GM21360 (cell line): ENCODE measurements around the gene GIT2.
"Not testable (repeated sequence)": the region's sequence is repeated elsewhere in the genome, so short reads cannot be mapped to it uniquely, and the experiment has no call there.

ENCODE experiments used
- ATAC-seq: cut with Tn5 transposase; IDR thresholded peaks from one replicate; pipeline ENCODE4 v1.9.1; 2021; ENCODE audit warnings: mild to moderate bottlenecking, moderate library complexity; ENCODE audit not compliant: unreplicated experiment

Gene GIT2

GRCh38 chr12:110005319-110005973 lies 9.3 kb upstream of the GIT2 start:
- ATAC-seq, result no peak

GRCh38 chr12:110004598-110004997 lies 8.4 kb upstream of the GIT2 start:
- ATAC-seq, result no peak

DNA sequence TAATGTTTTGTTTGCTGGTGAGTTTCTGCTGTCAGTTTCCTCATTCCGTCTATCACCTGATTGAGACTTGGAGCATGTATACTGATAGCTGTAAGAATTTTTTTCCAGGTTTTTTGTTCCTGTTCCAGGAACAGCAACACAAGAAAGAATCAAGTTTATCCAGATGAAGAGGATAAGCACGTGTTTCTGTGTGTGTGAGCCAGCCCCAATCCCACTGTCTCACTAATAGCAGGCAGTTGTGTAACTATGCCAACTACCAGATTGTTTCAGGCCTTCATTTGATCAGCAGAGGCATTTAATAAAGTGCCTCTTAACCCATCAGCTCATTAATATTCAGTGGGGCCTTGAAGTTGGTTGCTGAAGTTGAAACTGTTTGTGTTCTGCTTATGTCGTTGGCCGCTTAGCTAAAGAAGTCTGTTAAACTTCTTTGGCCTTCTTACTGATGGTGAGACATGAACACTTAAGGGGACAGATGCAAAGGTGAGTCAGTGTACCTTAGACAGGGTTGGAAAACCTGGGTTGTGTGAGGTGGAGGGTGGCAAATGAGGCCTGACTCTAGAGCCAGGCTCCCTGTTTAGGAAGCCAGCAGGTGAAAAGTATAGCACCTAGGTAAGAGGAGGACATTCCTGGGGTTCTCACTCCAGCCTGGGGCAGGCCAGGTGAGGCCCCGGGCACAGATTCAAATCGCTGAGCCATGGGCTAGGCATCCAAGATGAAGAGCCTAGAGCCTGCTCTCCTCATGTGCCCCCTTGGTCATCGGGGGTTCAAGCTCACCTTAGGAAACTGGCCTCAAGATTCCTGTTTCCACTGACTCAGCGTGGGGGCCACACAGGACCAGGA lies 6.7 kb upstream of the GIT2 start:
- no peak for ATAC-seq

DNA sequence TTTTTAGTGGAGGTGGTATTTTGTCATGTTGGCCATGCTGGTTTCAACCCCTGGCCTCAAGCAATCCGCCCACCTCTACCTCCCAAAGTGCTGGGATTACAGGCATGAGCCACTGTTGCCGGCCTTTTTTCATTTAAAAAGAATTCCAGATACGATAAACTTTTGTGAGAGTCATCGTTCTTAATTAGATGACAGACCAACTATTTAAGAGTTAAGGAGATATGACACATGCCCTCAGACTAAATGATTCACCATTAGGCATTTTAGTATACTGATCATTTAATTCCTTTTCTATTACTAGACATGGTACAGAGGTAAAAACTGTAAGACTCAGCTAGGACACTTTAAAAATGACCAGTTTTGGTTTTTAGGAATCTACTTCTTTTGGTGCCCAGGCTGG lies 5.4 kb upstream of the GIT2 start:
- ATAC-seq, result no peak

DNA sequence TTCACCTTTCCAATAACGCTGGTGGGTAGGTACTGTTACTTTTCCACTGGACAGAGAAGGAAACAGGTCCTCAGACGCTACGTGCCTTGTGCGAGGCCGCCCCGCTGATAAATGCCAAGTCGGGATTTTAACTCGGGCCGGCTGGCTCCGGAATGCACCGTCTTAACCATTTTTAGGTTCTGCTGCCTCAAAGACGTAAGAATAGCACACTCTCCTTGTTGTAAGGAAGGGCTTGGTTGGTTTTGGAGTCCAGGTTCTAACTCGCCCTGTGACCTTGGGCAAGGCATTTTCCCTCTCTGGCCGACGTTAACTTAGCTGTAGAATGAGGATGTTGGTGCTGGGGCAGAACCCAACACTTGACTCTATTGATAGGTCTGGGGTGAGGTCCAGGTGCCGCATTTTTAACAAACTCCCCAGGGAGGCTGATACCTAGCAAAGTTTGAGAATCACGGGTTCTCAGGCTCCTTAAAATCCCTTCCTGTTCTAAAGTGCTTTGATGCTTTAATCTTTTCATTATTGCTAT lies 3.9 kb upstream of the GIT2 start:
- no peak for ATAC-seq

- no peak for ATAC-seq
Observed at GRCh38 chr12:109999649-109999971, 3.4 kb upstream of the GIT2 start.

GRCh38 chr12:109998904-109999648 lies 2.9 kb upstream of the GIT2 start, which contains the start of gene ANKRD13A:
Gene ANKRD13A, plus strand, starts transcription at chr12:109999430. Its CDS starts 259 bp downstream, at chr12:109999689.
- ATAC-seq, result peak; percentile 46

- no peak for ATAC-seq
Observed at GRCh38 chr12:109998241-109998903, 2.2 kb upstream of the GIT2 start.

DNA sequence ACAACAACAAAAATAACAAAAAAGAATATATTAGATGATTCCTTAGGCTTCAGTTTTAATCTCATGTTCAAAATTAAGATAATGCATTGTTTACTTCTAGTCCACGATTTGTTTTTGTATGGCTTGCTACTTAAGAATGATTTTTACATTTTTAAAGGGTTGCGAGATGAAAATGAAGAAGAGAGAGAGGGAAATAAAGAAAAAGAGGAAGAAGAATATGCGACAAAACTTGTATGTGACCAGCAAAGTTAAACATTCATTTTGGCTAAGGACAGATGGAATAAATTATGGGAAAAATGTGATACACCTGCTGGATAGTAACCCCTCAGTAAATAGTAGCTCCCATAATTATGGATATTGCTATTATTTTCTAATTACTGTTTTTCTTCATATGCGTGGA lies 1.2 kb upstream of the GIT2 start:
- no peak for ATAC-seq

- no peak for ATAC-seq
Observed at GRCh38 chr12:109996483-109996853, 300 bp upstream of the GIT2 start.

DNA sequence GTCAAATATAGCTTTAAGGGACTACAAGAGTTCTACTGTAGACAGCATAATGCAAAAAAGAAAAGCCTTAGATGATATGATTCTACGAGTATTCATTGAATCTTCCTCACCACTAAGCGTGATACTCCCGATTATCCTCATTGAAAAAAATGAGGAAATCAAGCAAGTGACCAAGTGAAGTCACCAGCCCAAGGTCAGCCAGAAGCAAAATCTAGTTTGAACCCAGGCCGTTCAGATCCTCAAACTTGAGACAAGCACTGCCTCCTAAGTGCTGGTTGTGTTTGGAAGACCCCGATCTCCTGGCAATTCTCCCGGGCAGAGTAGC lies 845 bp downstream of the GIT2 start:
- no peak for ATAC-seq

GRCh38 chr12:109994401-109995175 lies 1.6 kb downstream of the GIT2 start:
- ATAC-seq, result no peak

- ATAC-seq, result no peak
Observed at GRCh38 chr12:109993091-109993490, 3.1 kb downstream of the GIT2 start.

GRCh38 chr12:109991586-109991985 lies 4.6 kb downstream of the GIT2 start:
- no peak for ATAC-seq

GRCh38 chr12:109989380-109989779 lies 6.8 kb downstream of the GIT2 start:
- no peak for ATAC-seq

DNA sequence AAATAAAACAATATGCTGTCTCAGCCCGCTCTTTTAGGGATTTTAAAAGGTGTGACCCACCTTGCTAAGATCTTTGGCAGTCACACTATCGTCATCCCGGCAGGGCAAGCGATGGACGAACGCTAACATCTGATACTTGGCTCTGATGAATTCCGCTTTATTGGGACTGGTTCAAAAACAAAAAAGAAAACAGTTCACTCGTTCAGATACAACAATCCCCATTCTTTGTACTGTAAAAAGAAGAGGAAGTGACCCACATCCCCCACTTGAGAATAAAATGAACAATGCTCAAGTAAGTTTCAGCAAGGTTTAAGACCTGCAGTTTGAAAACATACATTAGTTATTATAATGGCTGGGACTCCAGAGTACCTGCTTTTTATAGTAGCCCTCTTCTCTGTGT lies 7.3 kb downstream of the GIT2 start:
- ATAC-seq, result no peak

- ATAC-seq, result no peak
Observed at GRCh38 chr12:109988274-109988673, 7.9 kb downstream of the GIT2 start.

GRCh38 chr12:109987615-109988014 lies 8.6 kb downstream of the GIT2 start:
- ATAC-seq, result no peak

DNA sequence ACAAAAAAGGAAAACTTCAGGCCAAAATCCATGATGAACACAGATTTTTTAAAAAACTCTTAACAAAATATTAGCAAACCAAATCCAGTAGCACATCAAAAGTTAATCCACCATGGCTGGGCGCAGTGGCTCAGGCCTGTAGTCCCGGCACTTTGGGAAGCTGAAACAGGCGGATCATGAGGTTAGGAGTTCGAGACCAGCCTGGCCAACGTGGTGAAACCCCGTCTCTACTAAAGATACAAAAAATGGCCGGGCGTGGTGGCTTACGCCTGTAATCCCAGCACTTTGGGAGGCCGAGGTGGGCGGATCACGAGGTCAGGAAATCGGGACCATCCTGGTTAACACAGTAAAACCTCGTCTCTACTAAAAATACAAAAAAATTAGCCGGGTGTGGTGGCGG lies 9.9 kb downstream of the GIT2 start:
- not testable (repeated sequence) for ATAC-seq

GRCh38 chr12:109983432-109984142 lies 12.6 kb downstream of the GIT2 start:
- no peak for ATAC-seq
